Ascending aorta (tissue), 2 donors: ENCODE results near the gene FAM110D. TPM values are rescaled to one million over a fixed set of nuclear protein-coding genes. Genes with fewer than 3 reads are reported as not detected.

Experiments
- DNase-seq, 2 donors: peaks; one replicate each; pipeline ENCODE4 v3.0.0-alpha.2; 2019; ENCODE audit warnings: low spot score in 2 of 2
- H3K27ac ChIP-seq, 2 donors: fragments of 200-600 bp; sonication (generic); one replicate each; pipeline ENCODE4 v1.5.1; 2016 to 2017; ENCODE audit warnings: mild to moderate bottlenecking in 1 of 2
- H3K27me3 ChIP-seq: fragments of 200-600 bp; sonication (generic); one replicate; pipeline ENCODE4 v1.5.1; 2017
- H3K36me3 ChIP-seq, 2 donors: fragments of 200-600 bp; sonication (generic); one replicate each; pipeline ENCODE4 v1.5.1; 2016
- H3K4me1 ChIP-seq, 2 donors: fragments of 200-600 bp; sonication (generic); one replicate each; pipeline ENCODE4 v1.5.1; 2016 to 2017; ENCODE audit warnings: mild to moderate bottlenecking in 1 of 2
- H3K4me3 ChIP-seq, 2 donors: fragments of 200-600 bp; sonication (generic); one replicate each; pipeline ENCODE4 v1.5.1; 2016 to 2017; ENCODE audit warnings: mild to moderate bottlenecking in 1 of 2
- H3K9me3 ChIP-seq, 2 donors: fragments of 200-600 bp; sonication (generic); one replicate each; pipeline ENCODE4 v1.5.1; 2016
- intact Hi-C: fragments of 100-400 bp; cut with DNase I; formaldehyde crosslinking; loops from one replicate; pipeline ENCODE4 v1.15.1; 2023
- total RNA-seq: library from RNA; depleted of rRNA; stranded (reverse); fragments of >200 nt; gene quantifications from one replicate; pipeline ENCODE4 v1.1.0, GENCODE V29; 2016
- TF ChIP-seq, protein P1 (sequence below), 3 experiments: fragments of 200-600 bp in 2 of 3; fragments of 450-650 bp in 1 of 3; sonication (generic) in 2 of 3; IDR thresholded peaks; one replicate each; pipeline ENCODE4 v1.5.1; 2016 to 2019; ENCODE audit warnings: antibody characterized with exemption in 3 of 3, mild to moderate bottlenecking in 1 of 3, moderate library complexity in 1 of 3

The FAM110D gene
- total RNA-seq, 1 donor from 2014 or later, result 60.0 TPM

GRCh38 chr1:26122988-26123973 lies 35.6 kb upstream of the FAM110D start:
- Histone ChIP-seq H3K36me3 (peaks cover 0 to 6% of the 10 kb centered on the region in 2 donors), H3K4me1 (no peaks in the 10 kb centered on the region), H3K27me3 (no peaks in the 10 kb centered on the region), H3K9me3 (no peaks in the 10 kb centered on the region), H3K27ac (no peak overlapping the region), H3K4me3 (no peak overlapping the region)
- TF ChIP-seq, protein P1, sequence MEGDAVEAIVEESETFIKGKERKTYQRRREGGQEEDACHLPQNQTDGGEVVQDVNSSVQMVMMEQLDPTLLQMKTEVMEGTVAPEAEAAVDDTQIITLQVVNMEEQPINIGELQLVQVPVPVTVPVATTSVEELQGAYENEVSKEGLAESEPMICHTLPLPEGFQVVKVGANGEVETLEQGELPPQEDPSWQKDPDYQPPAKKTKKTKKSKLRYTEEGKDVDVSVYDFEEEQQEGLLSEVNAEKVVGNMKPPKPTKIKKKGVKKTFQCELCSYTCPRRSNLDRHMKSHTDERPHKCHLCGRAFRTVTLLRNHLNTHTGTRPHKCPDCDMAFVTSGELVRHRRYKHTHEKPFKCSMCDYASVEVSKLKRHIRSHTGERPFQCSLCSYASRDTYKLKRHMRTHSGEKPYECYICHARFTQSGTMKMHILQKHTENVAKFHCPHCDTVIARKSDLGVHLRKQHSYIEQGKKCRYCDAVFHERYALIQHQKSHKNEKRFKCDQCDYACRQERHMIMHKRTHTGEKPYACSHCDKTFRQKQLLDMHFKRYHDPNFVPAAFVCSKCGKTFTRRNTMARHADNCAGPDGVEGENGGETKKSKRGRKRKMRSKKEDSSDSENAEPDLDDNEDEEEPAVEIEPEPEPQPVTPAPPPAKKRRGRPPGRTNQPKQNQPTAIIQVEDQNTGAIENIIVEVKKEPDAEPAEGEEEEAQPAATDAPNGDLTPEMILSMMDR (IDR thresholded peaks at IDR 0.05), result no peak
- intact Hi-C loops, result no loop called here
- DNase-seq, result no peak

DNA sequence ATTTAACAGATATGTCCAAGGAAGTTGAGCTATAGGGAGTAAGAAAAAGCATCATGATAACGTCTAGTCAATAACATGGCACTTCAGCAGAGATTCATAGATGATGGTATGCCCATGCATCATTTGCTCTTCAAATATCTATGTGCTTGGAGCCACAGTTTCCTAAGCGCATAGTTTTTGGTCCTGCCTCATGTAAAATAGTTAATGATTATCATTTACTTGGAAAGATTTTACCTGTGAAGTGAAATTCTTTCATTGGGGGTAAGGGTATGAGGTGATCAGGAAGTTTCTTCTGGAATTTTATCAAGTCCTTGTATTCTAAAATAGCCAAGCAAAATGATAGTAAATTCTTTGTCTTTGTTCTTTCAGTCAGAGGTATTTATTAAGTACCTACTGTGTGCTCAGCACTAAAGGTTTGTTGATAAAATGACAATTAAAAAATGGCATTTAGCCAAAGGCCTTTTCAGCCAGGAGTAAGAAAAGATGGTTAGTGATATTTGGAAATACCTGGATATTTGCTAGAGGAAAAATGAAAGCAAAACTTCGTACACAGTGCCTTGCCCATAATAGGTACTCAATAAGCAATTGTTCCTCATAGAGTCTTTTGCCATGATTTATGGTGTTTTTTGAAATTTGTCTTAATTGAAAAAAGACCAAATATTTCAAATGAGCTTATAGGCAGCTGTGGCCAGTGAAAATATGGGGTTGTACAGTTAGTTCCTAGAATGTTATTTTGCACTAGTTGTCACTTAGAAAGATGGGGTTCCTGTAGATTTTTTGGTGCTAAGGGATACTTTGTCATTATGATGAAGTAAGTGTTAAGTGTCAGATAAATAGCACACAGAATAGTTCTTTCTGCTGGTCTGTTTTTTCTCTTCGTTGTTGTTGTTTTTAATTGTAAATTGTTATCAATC lies 34.2 kb upstream of the FAM110D start:
- H3K9me3 ChIP-seq, result no peaks in the 10 kb centered on the region
- no peak overlapping the region for H3K4me3 ChIP-seq
- H3K27ac ChIP-seq, result no peak overlapping the region
- no peaks in the 10 kb centered on the region for H3K27me3 ChIP-seq
- intact Hi-C loops, result no loop called here
- TF ChIP-seq, protein P1 (IDR thresholded peaks at IDR 0.05), result no peak
- H3K4me1 ChIP-seq, result no peaks in the 10 kb centered on the region
- H3K36me3 ChIP-seq, result no peaks in the 10 kb centered on the region
- DNase-seq, result no peak

GRCh38 chr1:26125382-26125781 lies 33.5 kb upstream of the FAM110D start:
- TF ChIP-seq, protein P1 (IDR thresholded peaks at IDR 0.05), result no peak
- Histone ChIP-seq H3K36me3 (no peaks in the 10 kb centered on the region), H3K4me3 (no peak overlapping the region), H3K27me3 (no peaks in the 10 kb centered on the region), H3K9me3 (no peaks in the 10 kb centered on the region), H3K27ac (no peak overlapping the region), H3K4me1 (no peaks in the 10 kb centered on the region)
- intact Hi-C loops, result no loop called here
- DNase-seq, result no peak

GRCh38 chr1:26125946-26126320 lies 32.9 kb upstream of the FAM110D start:
- no peaks in the 10 kb centered on the region for H3K9me3 ChIP-seq
- H3K4me1 ChIP-seq, result no peaks in the 10 kb centered on the region
- no peaks in the 10 kb centered on the region for H3K36me3 ChIP-seq
- intact Hi-C loops, result no loop called here
- TF ChIP-seq, protein P1 (IDR thresholded peaks at IDR 0.05), result no peak
- no peak overlapping the region for H3K4me3 ChIP-seq
- H3K27ac ChIP-seq, result no peak overlapping the region
- no peak for DNase-seq
- H3K27me3 ChIP-seq, result no peaks in the 10 kb centered on the region

- intact Hi-C loops, result no loop called here
- H3K27me3 ChIP-seq, result no peaks in the 10 kb centered on the region
- H3K27ac ChIP-seq, result no peak overlapping the region
Measured at GRCh38 chr1:26126321-26127084, 32.4 kb upstream of the FAM110D start.

More at GRCh38 chr1:26126321-26127084, 32.4 kb upstream of the FAM110D start:
- DNase-seq, result no peak
- Histone ChIP-seq H3K36me3 (no peaks in the 10 kb centered on the region), H3K4me1 (no peaks in the 10 kb centered on the region), H3K9me3 (no peaks in the 10 kb centered on the region), H3K4me3 (no peak overlapping the region)
- TF ChIP-seq, protein P1 (IDR thresholded peaks at IDR 0.05), result no peak
